NB4 (cell line): ENCODE data around the gene ARHGAP12.

ENCODE experiments used
- DNase-seq: peaks from one replicate; pipeline ENCODE4 v3.0.0; 2010; ENCODE audit warnings: low read depth
- H3K4me3 ChIP-seq: one replicate; pipeline ENCODE4 v1.5.1; 2011; ENCODE audit warnings: mild to moderate bottlenecking, low read depth, low read length, moderate library complexity
- CTCF ChIP-seq: IDR thresholded peaks from one replicate; pipeline ENCODE4 v1.5.1; 2012; ENCODE audit warnings: low read depth, low read length
- MYC ChIP-seq: IDR thresholded peaks from 2 replicates; pipeline ENCODE4 v1.6.1; 2011; ENCODE audit warnings: low read depth, low read length
- POLR2A ChIP-seq: IDR thresholded peaks from 2 replicates; pipeline ENCODE4 v1.6.1; 2011; ENCODE audit warnings: mild to moderate bottlenecking; ENCODE audit not compliant: insufficient read length; ENCODE audit errors: extremely low read depth
- TF ChIP-seq, protein P1 (sequence below): IDR thresholded peaks from 2 replicates; pipeline ENCODE4 v1.6.1; 2011; ENCODE audit warnings: low read depth, low read length

Gene ARHGAP12

GRCh38 chr10:31855033-31855432, 73.6 kb downstream of the ARHGAP12 start:
- TF ChIP-seq MYC, result no peak
- no peak for TF ChIP-seq POLR2A
- TF ChIP-seq, protein P1, sequence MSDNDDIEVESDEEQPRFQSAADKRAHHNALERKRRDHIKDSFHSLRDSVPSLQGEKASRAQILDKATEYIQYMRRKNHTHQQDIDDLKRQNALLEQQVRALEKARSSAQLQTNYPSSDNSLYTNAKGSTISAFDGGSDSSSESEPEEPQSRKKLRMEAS, result no peak
- no peak for TF ChIP-seq CTCF
- no peak overlapping the region for H3K4me3 ChIP-seq
- no peak for DNase-seq

GRCh38 chr10:31853629-31854028, 75.0 kb downstream of the ARHGAP12 start:
- TF ChIP-seq POLR2A, result no peak
- TF ChIP-seq MYC, result no peak
- no peak for TF ChIP-seq CTCF
- TF ChIP-seq, protein P1, result no peak

GRCh38 chr10:31851216-31851615, 77.4 kb downstream of the ARHGAP12 start:
- no peak for TF ChIP-seq MYC
- TF ChIP-seq, protein P1, result no peak
- TF ChIP-seq CTCF, result no peak
- TF ChIP-seq POLR2A, result no peak
- no peak overlapping the region for H3K4me3 ChIP-seq
- no peak for DNase-seq

More at GRCh38 chr10:31853629-31854028, 75.0 kb downstream of the ARHGAP12 start:
- DNase-seq, result no peak
- H3K4me3 ChIP-seq, result no peak overlapping the region

DNA sequence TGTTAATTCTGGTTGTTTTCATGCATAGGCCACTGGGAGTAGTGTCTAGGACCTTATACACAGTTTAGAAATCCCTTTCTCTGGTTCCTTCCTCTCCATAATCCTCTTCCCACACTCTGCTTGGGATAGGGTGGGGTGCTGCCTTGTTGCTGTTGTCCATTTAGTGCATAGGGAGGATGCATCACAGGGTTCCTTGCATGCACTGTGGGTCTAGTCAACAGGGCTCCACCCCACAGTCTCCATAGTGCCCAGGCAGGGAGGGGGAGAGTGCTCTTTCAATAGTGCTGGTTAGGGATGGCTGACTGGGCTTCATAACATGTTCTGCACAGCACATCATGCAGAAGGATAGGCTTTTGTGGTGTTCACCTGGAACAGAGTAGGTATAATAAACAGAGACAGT, 81.1 kb downstream of the ARHGAP12 start:
- no peak for DNase-seq
- no peak overlapping the region for H3K4me3 ChIP-seq
- TF ChIP-seq MYC (no peak), CTCF (no peak), POLR2A (no peak)
- TF ChIP-seq, protein P1, result no peak

- DNase-seq, result no peak
- H3K4me3 ChIP-seq, result no peak overlapping the region
- TF ChIP-seq POLR2A (no peak), CTCF (no peak), MYC (no peak)
- TF ChIP-seq, protein P1, result no peak
Measured at GRCh38 chr10:31838709-31839108, 89.9 kb downstream of the ARHGAP12 start.
